H9 (cell line): ENCODE results near the gene INO80B. TPM values are rescaled to one million over a fixed set of nuclear protein-coding genes. Genes with fewer than 3 reads are reported as not detected.
A peak's percentile ranks its signal among the peaks of the same experiment; 100 is the strongest.

Experiments used
- DNase-seq: peaks from one replicate; pipeline ENCODE4 v3.0.0-alpha.2; 2017
- H2AFZ ChIP-seq: one replicate; pipeline ENCODE4 v1.6.1; 2013; ENCODE audit warnings: mild to moderate bottlenecking, low read length, control low read depth, moderate library complexity
- H2AK5ac ChIP-seq: 2 replicates; pipeline ENCODE4 v1.6.1; 2013; ENCODE audit warnings: low read length, control low read depth, mixed read lengths; ENCODE audit not compliant: insufficient read length
- H2BK120ac ChIP-seq: one replicate; pipeline ENCODE4 v1.6.1; 2013; ENCODE audit warnings: low read depth, mild to moderate bottlenecking, low read length, control low read depth, inconsistent platforms; ENCODE audit not compliant: poor library complexity, severe bottlenecking
- H2BK12ac ChIP-seq: 2 replicates; pipeline ENCODE4 v1.6.1; 2013; ENCODE audit warnings: low read length, control low read depth, mixed read lengths, low read depth; ENCODE audit not compliant: insufficient read length
- H2BK15ac ChIP-seq: 2 replicates; pipeline ENCODE4 v1.6.1; 2013; ENCODE audit warnings: low read depth, low read length, control low read depth
- H2BK20ac ChIP-seq: one replicate; pipeline ENCODE4 v1.6.1; 2013; ENCODE audit warnings: low read depth, mild to moderate bottlenecking, low read length, control low read depth, inconsistent platforms; ENCODE audit not compliant: poor library complexity, severe bottlenecking
- H2BK5ac ChIP-seq: 2 replicates; pipeline ENCODE4 v1.6.1; 2013; ENCODE audit warnings: low read length, control low read depth, mixed read lengths; ENCODE audit not compliant: insufficient read length
- H3K14ac ChIP-seq: 2 replicates; pipeline ENCODE4 v1.6.1; 2013; ENCODE audit warnings: low read length, control low read depth; ENCODE audit not compliant: insufficient read depth
- H3K18ac ChIP-seq: 2 replicates; pipeline ENCODE4 v1.6.1; 2013; ENCODE audit warnings: low read depth, mild to moderate bottlenecking, mixed read lengths, low read length, control low read depth; ENCODE audit not compliant: insufficient read length
- H3K23ac ChIP-seq: 2 replicates; pipeline ENCODE4 v1.6.1; 2013; ENCODE audit warnings: low read length, control low read depth, mixed read lengths, low read depth; ENCODE audit not compliant: insufficient read length
- H3K23me2 ChIP-seq: 2 replicates; pipeline ENCODE4 v1.6.1; 2013; ENCODE audit warnings: low read depth, mild to moderate bottlenecking, mixed read lengths, low read length, control low read depth; ENCODE audit not compliant: insufficient read length, poor library complexity, severe bottlenecking
- H3K27ac ChIP-seq: 2 replicates; pipeline ENCODE4 v1.5.1; 2013; ENCODE audit warnings: low read length, control low read depth, mixed read lengths, low read depth; ENCODE audit not compliant: insufficient read length
- H3K27me3 ChIP-seq: 2 replicates; pipeline ENCODE4 v1.6.1; 2013; ENCODE audit warnings: low read length, control low read depth, inconsistent platforms; ENCODE audit not compliant: insufficient read depth
- H3K4ac ChIP-seq: 2 replicates; pipeline ENCODE4 v1.6.1; 2013; ENCODE audit warnings: low read depth, mild to moderate bottlenecking, control low read depth, inconsistent platforms, low read length, moderate library complexity
- H3K4me1 ChIP-seq: 2 replicates; pipeline ENCODE4 v1.6.1; 2013; ENCODE audit warnings: low read length, control low read depth, inconsistent platforms; ENCODE audit not compliant: insufficient read depth
- H3K4me2 ChIP-seq: 2 replicates; pipeline ENCODE4 v1.6.1; 2013; ENCODE audit warnings: low read length, control low read depth, mixed read lengths; ENCODE audit not compliant: insufficient read length, insufficient read depth
- H3K56ac ChIP-seq: 2 replicates; pipeline ENCODE4 v1.6.1; 2013; ENCODE audit warnings: low read depth, mild to moderate bottlenecking, mixed read lengths, low read length, control low read depth; ENCODE audit not compliant: insufficient read length
- H3K79me1 ChIP-seq: 2 replicates; pipeline ENCODE4 v1.6.1; 2013; ENCODE audit warnings: low read depth, mild to moderate bottlenecking, moderate library complexity, low read length, control low read depth, inconsistent platforms; ENCODE audit not compliant: insufficient read depth, poor library complexity, severe bottlenecking
- H3K79me2 ChIP-seq: 2 replicates; pipeline ENCODE4 v1.6.1; 2013; ENCODE audit warnings: low read length, control low read depth, inconsistent platforms; ENCODE audit not compliant: insufficient read depth
- H3K9ac ChIP-seq: 2 replicates; pipeline ENCODE4 v1.6.1; 2013; ENCODE audit warnings: low read length, control low read depth, mixed read lengths; ENCODE audit not compliant: insufficient read length; ENCODE audit errors: extremely low read depth
- H3K9me3 ChIP-seq: one replicate; pipeline ENCODE4 v1.6.1; 2013; ENCODE audit warnings: low read depth, low read length, inconsistent platforms; ENCODE audit not compliant: control insufficient read depth
- H3T11ph ChIP-seq: one replicate; pipeline ENCODE4 v1.6.1; 2013; ENCODE audit warnings: mild to moderate bottlenecking, low read length, control low read depth, inconsistent platforms
- H4K20me1 ChIP-seq: one replicate; pipeline ENCODE4 v1.6.1; 2013; ENCODE audit not compliant: control insufficient read depth, insufficient read length, insufficient read depth
- H4K5ac ChIP-seq: 2 replicates; pipeline ENCODE4 v1.6.1; 2013; ENCODE audit warnings: low read depth, mild to moderate bottlenecking, mixed read lengths, low read length, control low read depth; ENCODE audit not compliant: insufficient read length
- H4K8ac ChIP-seq: replicated peaks from 2 replicates; pipeline ENCODE4 v1.6.1; 2013; ENCODE audit warnings: low read length, control low read depth, mixed read lengths, low read depth; ENCODE audit not compliant: insufficient read length
- H4K91ac ChIP-seq: 2 replicates; pipeline ENCODE4 v1.6.1; 2013; ENCODE audit warnings: low read depth, mild to moderate bottlenecking, moderate library complexity, mixed read lengths, low read length, control low read depth; ENCODE audit not compliant: insufficient read length
- H3K27ac Mint-ChIP-seq, 3 experiments: 2 replicates in 2 of 3; 3 replicates in 1 of 3; pipeline ENCODE4 v1.8.0; 2020 to 2021; ENCODE audit warnings: mixed read lengths in 3 of 3, mild to moderate bottlenecking in 1 of 3, moderate library complexity in 1 of 3
- H3K27me3 Mint-ChIP-seq: 2 replicates; pipeline ENCODE4 v1.8.0; 2021; ENCODE audit warnings: low read depth, mild to moderate bottlenecking, moderate library complexity, mixed read lengths
- H3K36me3 Mint-ChIP-seq, 3 experiments: 2 replicates in 2 of 3; 3 replicates in 1 of 3; pipeline ENCODE4 v1.8.0; 2020 to 2021; ENCODE audit warnings: low read depth in 3 of 3, mixed read lengths in 3 of 3; ENCODE audit not compliant: insufficient read depth in 1 of 3
- H3K4me1 Mint-ChIP-seq, 2 experiments: 2 replicates each; pipeline ENCODE4 v1.8.0; 2020; ENCODE audit warnings: mixed read lengths in 2 of 2
- H3K4me3 Mint-ChIP-seq, 2 experiments: 2 replicates in 1 of 2; 3 replicates in 1 of 2; pipeline ENCODE4 v1.8.0; 2020 to 2021; ENCODE audit warnings: mild to moderate bottlenecking in 2 of 2, mixed read lengths in 2 of 2, moderate library complexity in 1 of 2
- H3K9me3 Mint-ChIP-seq, 2 experiments: 2 replicates in 1 of 2; 3 replicates in 1 of 2; pipeline ENCODE4 v1.8.0; 2020; ENCODE audit warnings: mild to moderate bottlenecking in 2 of 2, mixed read lengths in 2 of 2, moderate library complexity in 1 of 2
- CTCF ChIP-seq: fragments of 200-600 bp; sonication (generic); conservative IDR thresholded peaks from 3 replicates; pipeline ENCODE4 v1.8.0; 2021; ENCODE audit warnings: antibody characterized with exemption, mild to moderate bottlenecking
- WGBS: extraction: QIAGEN DNeasy Blood & Tissue Kit; methylation state at CpG from one replicate; pipeline ENCODE4 v1.1.7; 2013; ENCODE audit warnings: missing lambda C conversion rate, low lambda C conversion rate, mixed read lengths; ENCODE audit not compliant: insufficient read length; ENCODE audit errors: extremely low coverage; 5-methylcytosine and 5-hydroxymethylcytosine counted together
- total RNA-seq: library from RNA; stranded (reverse); gene quantifications from 2 replicates; pipeline ENCODE4 v1.2.1, GENCODE V29; 2021

Gene INO80B
- total RNA-seq, 1 experiment from 2014 or later: 17.6 TPM

- Mint-ChIP-seq H3K9me3 (peaks cover 3 to 5% of the 10 kb centered on the region in 2 experiments; a peak in 3 of 5 replicates), H3K27ac (no peak overlapping the region), H3K27me3 (peaks cover 81% of the 10 kb centered on the region), H3K36me3 (peaks cover 24 to 33% (median 24%) of the 10 kb centered on the region in 3 experiments), H3K4me1 (peaks cover 59 to 67% of the 10 kb centered on the region in 2 experiments), H3K4me3 (peak overlapping the region; percentile 72 to 85)
- Histone ChIP-seq H2BK20ac (no peak overlapping the region), H3K4me2 (peak overlapping the region; percentile 54), H2AK5ac (no peak overlapping the region), H3K27me3 (peaks cover 64% of the 10 kb centered on the region), H3K4me1 (peaks cover 4% of the 10 kb centered on the region; the same call in 1 of the 2 replicates), H4K5ac (no peak overlapping the region), H3K9me3 (no peaks in the 10 kb centered on the region), H3K18ac (no peak overlapping the region), H4K91ac (no peak overlapping the region), H3K4ac (no peak overlapping the region), H2BK15ac (no peak overlapping the region), H2BK120ac (no peak overlapping the region), H4K8ac (no peak overlapping the region), H3K9ac (no peak overlapping the region), H3K27ac (no peak overlapping the region), H3T11ph (no peak overlapping the region), H3K79me1 (no peaks in the 10 kb centered on the region), H3K79me2 (no peaks in the 10 kb centered on the region), H4K20me1 (no peaks in the 10 kb centered on the region), H3K23me2 (peaks cover 31% of the 10 kb centered on the region), H3K23ac (no peak overlapping the region), H2BK12ac (no peak overlapping the region), H2BK5ac (no peak overlapping the region), H2AFZ (no peak overlapping the region), H3K14ac (no peak overlapping the region), H3K56ac (no peak overlapping the region)
- DNase-seq: no peak
- no peak for TF ChIP-seq CTCF
- WGBS: no CpG with 5 or more reads among the region's 45 CpGs
Observed at GRCh38 chr2:74503506-74504475, 48.9 kb downstream of the INO80B start.
